Measurements from ENCODE around the gene DMWD.

The DMWD gene

DNA sequence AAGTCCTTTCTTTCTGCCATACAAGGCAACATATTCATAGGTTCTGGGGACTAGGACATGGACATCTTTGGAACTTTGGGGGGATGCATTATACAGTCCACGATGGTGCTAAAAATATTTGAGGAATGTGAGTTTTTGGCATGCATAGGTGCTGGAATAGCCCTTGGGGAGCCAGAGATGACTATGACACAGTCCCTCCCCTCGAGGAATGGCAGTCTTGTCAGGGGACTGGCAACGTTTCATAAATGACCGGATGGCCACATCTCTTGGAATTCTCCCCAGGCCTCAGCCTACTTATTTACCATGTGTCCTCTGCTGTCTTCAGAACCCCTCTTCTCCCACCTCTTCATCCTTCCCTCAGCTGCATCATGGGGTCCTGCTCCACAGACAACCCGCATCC lies 45.8 kb downstream of the DMWD start:
- TF ChIP-seq, protein P1, sequence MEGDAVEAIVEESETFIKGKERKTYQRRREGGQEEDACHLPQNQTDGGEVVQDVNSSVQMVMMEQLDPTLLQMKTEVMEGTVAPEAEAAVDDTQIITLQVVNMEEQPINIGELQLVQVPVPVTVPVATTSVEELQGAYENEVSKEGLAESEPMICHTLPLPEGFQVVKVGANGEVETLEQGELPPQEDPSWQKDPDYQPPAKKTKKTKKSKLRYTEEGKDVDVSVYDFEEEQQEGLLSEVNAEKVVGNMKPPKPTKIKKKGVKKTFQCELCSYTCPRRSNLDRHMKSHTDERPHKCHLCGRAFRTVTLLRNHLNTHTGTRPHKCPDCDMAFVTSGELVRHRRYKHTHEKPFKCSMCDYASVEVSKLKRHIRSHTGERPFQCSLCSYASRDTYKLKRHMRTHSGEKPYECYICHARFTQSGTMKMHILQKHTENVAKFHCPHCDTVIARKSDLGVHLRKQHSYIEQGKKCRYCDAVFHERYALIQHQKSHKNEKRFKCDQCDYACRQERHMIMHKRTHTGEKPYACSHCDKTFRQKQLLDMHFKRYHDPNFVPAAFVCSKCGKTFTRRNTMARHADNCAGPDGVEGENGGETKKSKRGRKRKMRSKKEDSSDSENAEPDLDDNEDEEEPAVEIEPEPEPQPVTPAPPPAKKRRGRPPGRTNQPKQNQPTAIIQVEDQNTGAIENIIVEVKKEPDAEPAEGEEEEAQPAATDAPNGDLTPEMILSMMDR (conservative IDR thresholded peaks at IDR 0.05; ENCODE audit: low read depth, low read length), result no peak
- no peak for DNase-seq (ENCODE audit: low read depth)
- H3K4me3 ChIP-seq (ENCODE audit: low read length), result no peak overlapping the region

DNA sequence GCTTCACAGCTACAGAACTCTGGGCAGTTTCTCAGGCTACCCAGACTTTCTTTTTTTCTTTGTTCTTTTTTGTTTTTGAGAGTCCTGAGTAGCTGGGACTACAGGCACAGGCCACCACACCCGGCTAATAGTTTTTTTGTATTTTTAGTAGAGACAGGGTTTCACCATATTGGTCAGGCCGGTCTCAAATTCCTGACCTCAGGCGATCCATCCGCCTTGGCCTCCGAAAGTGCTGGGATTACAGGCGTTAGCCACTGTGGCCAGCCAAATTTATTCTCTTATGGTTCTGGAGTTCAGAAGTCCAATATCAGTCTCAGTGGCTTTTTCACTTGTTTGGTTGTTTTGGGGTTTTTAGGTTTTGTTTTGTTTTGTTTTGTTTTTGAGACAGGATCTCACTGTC lies 47.0 kb downstream of the DMWD start:
- no peak for DNase-seq (ENCODE audit: low read depth)
- no peak overlapping the region for H3K4me3 ChIP-seq (ENCODE audit: low read length)
- TF ChIP-seq, protein P1 (conservative IDR thresholded peaks at IDR 0.05; ENCODE audit: low read depth, low read length), result no peak

DNA sequence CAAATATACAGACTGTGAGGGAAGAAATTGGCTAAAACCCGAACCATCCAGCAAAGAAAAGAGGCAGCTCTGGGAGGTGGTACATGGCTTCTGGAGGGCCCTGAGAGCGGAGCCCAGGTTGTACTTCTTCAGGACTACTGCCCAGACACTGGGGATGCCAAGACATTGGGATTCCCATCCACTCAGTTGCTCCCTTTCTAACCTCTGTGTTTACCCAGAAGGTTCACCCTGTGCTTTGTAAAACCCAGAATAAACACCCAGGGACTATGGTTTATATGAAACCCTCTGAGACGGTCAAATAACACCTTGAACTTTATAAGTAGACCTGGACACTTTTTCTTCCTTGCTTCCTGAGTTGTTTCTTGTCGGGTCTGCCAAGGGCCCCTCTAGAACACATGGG lies 49.7 kb downstream of the DMWD start:
- TF ChIP-seq, protein P1 (conservative IDR thresholded peaks at IDR 0.05; ENCODE audit: low read depth, low read length), result no peak
- H3K4me3 ChIP-seq (ENCODE audit: low read length), result no peak overlapping the region
- no peak for DNase-seq (ENCODE audit: low read depth)

DNA sequence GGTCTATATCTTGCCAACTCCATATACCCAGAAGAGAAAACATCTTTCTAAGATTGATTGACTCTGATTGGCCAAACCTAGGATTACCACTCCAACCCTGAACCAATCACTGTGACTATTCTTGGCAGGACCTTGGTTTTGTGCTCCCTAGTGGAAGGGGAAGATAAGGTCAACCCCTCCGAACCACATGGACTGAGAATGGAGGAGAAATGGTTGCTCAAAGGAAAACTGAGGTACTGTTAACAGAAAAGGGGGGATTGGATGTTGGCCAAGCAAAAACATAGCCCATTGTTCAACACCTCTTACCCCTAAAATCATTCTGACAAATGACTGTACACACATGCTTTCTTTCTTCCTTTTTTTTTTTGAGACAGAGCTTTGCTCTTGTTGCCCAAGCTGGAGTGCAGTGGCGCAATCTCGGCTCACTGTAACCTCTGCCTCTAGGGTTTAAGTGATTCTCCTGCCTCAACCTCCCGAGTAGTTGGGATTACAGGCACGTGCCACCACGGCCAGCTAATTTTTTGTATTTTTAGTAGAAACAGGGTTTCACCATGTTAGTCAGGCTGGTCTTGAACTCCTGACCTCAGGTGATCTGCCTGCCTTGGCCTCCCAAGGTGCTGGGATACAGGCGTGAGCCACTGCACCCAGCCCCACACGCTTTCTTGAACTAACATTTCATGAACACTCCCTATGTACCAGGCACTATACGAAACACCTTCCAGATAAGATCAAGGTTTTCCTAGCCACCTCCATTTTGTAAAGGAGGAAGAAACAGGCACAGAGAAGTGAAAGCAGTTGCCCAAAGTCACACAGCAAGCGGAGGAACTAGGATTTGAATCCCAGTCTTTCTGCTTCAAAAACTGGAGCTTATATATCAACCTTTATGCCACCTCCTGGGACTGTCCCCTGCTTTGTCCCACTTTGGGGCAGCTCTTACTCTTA lies 52.9 kb downstream of the DMWD start:
- DNase-seq (ENCODE audit: low read depth), result no peak
- H3K4me3 ChIP-seq (ENCODE audit: low read length), result no peak overlapping the region
- TF ChIP-seq, protein P1 (conservative IDR thresholded peaks at IDR 0.05; ENCODE audit: low read depth, low read length), result no peak

DNA sequence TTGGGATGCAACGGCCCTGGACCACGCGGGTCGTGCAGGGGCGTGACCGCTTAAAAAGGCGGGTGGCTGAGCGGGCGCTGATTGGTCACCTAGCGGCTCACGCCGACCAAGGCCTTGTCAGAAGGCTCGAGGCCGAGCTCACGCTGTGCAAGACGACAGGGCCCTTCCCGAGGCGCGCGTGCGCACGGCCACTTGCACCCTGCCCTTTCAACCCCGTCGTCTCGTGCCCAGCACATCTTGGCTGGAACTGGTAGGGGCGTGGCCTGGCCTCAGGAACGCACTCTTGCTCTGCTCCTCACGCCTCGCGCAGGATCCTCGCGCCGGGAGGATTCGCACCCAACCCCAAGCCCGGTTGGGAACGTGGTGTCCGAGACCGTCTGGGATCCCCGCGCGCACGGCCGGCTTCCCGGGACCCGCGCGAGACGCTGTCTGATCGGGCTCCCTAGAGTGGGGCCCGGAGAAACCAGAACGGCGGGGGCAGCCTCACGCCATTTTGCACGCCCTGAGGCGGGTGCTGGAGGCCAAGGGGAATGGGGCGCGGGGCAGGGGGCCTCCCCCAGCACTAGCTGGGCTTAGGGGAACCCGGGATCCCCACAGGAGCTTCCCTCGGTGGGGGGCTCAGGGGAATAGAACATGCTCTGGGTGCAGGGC lies 59.4 kb downstream of the DMWD start, which contains the start of gene MEIOSIN:
TSS of gene MEIOSIN (plus strand) at position 280 of the 651 bp plus-strand sequence. CDS start 1,938 bp downstream, outside the sequence.
- TF ChIP-seq, protein P1 (conservative IDR thresholded peaks at IDR 0.05; ENCODE audit: low read depth, low read length), result no peak
- no peak within 1 kb of the TSS for H3K4me3 ChIP-seq (ENCODE audit: low read length)
- no peak for DNase-seq (ENCODE audit: low read depth)

All from retinal pigment epithelial cell (primary cell).